NCI-H146 (cell line): ENCODE measurements around the gene MPI.
"Not testable (repeated sequence)": the region's sequence is repeated elsewhere in the genome, so short reads cannot be mapped to it uniquely, and the experiment has no call there.

Source experiments
- DNase-seq: peaks from one replicate; lab custom pipeline; 2025; lab: John Stamatoyannopoulos, UW

MPI gene

DNA sequence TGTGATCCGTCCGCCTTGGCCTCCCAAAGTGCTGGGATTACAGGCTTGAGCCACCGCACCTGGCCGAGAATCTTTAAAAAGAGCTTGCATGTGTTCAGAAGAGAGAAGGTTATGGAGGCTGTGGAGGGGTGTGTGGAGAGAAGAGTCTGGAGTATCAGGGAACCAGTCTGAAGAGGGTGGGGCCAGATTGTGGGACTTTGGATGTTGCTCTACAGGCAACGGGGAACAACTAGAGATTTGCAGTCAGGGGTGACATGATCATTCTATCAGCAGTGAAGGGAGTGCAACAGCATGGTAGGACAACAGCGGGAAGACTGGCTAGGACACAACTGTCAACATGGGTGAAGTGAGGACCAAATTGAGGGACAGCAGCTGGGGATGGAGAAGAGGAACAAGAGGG, 25.5 kb upstream of the MPI start:
- DNase-seq, result no peak

DNA sequence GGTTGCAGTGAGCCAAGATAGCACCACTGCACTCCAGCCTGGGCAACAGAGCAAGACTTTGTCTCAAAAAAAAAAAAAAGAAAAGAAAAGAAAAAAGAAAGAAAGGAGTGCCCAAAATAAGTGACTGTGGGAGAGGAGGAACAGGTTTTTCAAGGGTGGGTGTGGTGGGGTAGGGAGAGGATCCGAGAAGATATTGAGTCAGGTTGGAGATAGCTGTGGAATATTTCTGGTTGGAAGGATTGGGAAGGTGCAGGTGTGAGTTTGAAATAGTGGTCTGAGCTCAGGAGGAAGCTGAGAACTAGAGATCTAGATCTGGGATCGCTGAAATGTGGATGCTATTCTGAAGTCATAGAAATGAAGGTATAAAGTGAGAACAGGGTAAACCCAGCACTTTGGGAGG, 24.5 kb upstream of the MPI start:
- no peak for DNase-seq

DNA sequence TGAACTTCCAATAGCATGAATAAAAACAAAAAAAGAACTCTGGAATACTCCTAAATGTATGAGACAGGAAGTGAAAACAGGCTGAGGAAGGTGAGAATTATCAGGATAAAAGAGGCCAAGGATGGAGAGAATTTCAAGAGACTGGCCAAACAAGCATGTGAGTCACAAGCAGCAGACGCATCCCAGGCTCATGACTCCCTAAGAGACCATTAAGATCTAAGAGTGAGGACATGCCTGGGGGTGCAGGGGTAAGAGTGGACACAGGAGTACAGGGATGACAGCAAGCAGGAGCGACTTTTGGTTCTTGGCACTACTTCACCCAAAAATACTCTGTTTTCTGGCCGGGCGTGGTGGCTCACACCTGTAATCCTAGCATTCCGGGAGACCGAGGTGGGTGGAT, 23.8 kb upstream of the MPI start:
- no peak for DNase-seq

DNA sequence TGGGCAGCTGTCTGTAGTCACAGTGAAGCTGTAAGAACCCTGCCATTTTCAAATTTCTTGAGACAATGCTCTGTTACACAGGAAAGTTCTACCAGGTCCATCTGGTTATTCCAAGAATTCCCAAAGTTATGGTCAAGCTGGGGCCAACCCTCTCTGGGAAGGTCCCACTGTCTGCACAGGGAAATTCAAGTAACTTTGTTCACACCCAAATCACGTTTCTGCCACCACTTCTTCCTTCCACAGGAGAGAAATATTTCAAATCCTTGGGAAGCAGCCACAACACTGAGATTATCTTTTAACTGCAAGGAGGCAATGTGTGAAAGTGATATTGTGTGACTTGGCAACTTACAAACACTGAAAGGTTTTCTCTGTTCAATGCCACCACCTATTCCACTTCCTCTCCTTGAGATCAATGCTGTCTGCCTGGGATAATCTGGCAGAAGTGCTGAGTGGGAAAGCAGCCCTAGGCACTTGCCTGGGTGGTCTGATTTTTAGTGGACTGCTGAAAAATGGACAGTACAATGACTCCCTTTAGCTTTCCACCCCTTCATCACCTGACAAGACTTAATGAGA, 22.3 kb upstream of the MPI start:
- no peak for DNase-seq

DNA sequence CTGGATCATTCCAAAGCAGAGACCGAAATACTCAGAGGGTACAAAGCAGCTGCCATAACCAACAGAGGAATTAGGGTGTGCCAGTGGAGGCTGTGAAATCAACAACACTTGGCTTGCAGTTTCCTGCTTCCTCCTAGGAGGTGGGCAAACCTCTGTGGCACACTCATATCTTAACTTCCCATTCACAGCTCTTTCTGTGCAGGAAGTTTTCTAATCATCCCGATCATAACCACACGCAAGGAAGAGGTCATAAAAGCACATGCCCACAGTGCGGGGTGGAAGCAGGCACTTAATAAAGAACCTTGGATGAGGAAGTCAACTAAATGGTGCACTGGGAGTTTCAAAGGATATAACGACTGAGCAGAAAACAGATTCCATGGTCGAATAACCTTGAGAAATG, 21.8 kb upstream of the MPI start:
- no peak for DNase-seq

DNA sequence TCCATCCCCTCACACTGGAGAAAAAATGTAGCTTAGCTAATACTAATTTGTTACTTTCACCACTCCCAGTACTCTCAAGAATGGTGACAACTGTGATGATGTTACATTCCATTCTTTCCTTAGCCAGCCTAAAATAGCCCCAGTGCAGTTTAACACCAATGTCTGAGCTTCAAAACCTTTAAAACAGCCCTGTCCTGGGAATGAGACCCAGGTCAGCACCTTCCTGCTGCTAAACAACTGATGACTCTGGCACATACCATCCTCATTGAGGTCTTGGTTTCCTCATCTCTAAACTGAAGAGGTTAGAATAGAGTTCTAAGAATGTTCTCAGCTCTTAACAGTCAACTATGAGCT, 20.5 kb upstream of the MPI start:
- DNase-seq, result no peak

DNA sequence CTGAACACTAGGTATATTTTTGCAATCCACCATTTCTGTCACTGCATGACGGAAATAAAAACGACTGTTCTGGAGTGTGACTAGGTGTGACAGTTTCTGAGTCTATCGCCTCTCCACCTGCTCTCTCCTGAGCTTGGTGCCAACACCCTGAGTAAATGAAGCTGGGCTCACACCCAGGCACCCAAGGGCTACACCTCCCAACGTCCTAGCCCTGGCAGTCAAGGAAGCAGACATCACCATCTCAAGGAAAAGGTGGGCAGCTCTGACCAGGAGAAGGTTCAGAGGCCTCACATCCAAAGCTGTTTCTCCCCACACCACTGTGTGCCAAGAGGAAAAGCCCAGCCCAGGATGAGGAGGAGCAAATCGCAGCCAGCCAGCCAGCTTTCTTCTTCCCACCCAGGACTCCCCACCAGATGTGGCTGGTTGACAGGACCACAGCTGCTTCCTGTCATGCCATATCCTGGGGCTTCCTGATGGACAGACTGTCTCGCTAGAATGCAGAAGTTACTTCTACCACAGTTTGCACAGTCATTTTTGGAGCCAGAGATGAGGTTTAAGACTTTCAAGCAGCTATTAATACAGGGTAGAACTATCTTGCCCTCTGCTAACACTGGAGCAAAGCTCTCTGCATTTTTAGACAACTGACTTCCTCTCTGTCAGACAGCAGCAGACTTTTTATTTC, 20.0 kb upstream of the MPI start:
- DNase-seq, result no peak

DNA sequence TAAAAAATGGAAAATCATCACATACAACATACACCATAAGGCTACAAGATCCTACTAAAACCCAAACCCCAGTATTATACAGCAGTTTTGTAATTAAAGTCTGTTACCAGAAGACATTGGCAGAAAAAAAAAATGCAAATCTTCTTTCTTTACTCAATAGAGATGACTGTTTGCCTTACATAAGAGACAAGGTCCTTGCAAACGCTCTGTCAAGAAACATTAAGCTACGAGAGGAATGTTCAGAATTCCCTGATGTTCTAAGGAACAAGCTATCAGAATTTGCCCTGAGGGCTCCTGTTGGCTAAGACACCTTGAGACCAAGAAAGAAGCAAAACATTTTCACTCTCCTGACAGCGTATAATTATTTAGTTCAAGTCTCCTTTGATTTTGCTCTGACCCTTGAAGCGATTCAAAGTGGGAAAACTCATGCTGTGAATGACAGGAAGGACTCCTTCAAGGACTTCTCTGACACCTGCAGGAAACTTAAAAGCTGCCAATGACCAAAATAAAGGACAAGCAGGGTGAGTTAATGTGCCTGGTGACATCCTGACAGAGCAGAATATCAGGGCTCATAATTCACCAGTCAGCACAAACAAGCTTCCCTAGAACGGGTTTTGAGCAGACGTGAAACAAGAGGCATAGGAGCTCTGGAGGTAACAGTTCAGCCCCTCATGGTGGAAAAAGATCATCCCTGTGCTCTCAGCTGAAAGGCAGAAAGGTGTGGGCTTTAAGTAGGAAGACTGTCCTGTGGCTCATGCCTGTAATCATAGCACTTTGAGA, 19.2 kb upstream of the MPI start:
- DNase-seq, result no peak

DNA sequence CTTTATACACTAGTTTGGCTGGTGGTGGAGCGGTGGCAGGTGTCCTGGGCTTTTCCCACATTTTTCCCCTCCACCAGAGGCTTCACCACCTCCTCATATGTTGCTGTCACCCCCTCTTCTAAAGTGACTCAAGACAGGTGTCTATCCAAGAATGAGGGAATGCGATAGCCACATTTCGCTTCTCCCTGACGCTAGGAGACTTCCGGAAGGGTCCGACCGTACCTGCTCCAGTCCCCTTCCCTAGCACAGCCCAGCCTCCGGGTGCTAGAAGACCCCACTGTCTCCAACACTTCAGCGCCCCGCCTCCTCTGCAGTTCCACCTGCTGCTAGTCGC, 17.2 kb upstream of the MPI start:
- no peak for DNase-seq

DNA sequence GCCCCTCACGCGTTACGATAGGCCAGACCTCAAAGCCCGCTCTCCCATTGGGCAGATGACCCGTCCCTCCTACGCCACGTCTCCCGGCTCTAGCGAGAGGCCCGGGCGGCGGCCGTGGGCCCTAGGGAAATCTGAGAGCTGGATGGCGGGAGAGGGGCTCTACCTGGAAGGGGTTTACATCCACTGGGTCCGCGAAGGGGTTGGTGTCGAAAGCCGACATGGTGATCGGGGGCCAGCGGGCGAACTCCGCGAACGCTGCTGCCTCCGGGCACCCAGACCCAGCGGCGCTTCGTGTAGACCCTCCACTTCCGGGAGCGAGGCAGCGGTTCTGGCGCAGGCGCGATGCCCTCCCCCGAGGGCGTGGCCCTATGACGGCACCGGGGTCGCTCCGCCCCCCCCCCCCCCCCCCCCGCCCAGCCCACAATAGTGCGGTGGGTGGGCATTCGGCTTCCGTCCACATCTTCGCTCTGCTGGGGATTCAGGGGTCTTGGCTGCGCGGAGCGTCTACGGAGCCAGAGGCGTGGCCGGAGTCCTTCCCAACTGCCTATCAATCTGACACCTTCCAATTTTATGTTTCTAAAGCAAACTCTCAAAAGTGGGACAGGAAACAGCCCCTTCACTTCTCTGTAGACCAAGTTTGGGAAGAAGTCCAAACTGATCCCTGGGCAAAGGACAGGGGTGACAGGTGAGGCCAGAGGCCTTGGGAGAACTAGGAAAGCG, 16.6 kb upstream of the MPI start, which contains the start of gene SCAMP2:
TSS of gene SCAMP2 (minus strand) at position 330 of the 720 bp plus-strand sequence. CDS start at position 220, 110 bp downstream.
- DNase-seq, result peak; percentile 89

DNA sequence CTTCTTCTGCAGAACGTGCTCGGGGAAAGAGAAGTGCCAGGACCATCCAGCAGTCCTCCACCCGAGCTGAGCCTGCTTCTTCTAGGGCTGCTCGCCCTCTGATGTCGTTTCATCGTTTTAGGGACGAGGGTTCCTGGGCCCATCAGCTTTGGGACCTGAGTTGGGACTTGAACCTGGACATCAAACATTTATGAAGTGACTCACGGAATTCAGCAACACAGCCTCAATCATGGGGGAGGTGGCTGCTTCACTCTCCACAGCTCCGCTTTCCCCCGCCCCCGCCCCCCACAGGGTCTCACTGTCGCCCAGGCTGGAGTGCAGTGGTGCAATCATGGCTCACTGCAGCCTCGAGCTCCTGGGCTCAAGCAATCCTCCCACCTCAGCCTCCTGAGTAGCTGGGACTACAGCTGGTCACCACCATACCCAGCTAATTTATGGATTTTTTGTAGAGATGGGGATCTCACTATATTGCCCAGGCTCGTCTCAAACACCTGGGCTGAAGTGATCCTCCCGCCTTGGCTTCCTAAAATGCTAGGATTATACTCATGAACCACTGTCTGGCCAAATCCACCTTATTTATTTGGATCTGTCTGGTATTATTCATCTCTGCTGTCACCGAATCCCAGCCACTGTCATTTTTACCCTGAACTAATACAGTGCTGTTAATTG, 16.0 kb upstream of the MPI start:
- DNase-seq, result peak; percentile 31

DNA sequence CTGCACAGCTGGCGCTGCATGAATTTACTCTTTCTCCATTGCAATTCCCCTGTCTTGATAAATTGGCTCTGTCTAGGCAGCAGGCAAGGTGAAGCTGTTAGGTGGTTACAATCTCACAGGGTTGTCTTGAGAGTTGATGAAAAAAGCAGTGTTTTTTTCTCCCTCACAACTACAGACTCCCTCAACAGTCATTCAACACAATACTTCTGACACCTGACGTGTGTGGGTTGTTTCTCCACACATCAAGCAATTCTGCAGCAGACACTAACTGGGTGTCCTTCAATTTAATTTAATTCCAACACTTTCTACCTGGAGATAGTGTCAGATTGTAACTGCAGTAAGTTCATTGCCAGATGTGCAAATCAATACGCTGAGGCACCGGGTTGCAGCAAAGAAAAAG, 11.6 kb upstream of the MPI start:
- no peak for DNase-seq

DNA sequence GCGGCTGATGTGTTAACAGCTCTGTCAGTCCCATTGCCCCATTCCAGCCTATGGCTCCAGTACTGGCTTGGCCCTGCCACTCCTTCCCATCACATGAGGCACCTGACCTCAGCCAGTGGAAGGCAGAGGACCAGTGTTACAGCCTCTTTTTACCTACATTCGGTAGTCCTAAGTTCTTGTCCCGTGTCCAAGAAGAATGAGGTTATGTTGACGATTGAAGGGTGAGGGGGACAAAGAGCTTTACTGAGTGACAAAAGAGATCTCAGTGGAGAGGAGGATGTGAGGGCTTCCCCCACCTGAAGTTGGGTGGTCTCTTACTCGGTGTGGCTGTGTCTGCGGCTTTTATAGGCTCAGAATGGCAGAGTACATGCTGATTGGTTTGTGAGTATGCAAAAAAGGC, 7.3 kb upstream of the MPI start:
- no peak for DNase-seq

DNA sequence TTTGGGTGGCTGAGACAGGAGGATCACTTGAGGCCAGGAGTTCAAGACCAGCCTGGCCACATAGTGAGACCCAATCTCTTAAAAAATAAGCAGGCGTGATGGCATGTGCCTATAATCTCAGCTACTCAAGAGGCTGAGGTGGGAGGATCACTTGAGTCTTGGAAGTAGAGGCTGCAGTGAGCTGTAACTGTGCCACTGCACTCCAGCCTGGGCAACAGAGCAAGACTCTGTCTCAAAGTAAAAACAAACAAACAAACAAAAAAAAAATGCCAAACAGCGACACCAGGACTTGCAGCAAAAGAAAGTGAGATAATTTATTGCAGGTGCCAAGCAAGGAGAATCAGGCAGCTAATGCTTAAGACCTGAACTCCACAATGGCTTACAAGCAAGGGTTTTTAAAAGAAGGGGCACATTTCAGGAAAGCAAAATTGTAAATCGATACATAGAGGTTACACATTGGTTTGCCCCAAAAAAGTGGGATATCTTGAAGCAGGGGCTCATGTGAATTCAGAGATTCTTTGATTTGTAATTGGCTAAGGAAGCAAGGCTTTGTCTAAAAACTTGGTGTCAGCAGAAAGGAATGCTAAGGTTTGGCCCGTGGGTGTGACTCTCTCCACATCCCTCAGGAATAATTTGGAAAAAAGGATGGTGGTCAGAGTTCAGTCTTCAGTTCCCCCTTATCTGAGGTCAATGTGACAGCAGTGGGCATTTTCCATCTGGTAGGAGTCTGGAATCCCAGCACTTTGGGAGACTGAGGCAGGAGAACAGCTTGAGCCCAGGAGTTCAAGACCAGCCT, 5.2 kb upstream of the MPI start:
- no peak for DNase-seq

DNA sequence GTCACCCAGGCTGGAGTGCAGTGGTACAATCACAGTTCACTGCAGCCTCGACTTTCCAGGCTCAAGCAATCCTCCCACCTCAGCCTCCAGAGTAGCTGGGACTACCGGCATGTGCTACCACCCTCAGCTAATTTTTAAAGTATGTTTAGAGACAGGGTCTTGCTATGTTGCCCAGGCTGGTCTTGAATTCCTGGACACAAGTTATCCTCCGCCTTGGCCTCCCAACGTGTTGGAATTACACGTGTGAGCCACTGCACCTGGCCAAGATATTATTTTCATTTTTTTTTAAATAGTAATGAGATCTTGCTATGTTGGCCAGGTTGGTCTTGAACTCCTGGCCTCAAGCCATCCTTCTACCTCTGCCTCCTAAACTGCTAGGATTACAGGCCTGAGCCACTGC, 4.4 kb upstream of the MPI start:
- DNase-seq, result no peak

DNA sequence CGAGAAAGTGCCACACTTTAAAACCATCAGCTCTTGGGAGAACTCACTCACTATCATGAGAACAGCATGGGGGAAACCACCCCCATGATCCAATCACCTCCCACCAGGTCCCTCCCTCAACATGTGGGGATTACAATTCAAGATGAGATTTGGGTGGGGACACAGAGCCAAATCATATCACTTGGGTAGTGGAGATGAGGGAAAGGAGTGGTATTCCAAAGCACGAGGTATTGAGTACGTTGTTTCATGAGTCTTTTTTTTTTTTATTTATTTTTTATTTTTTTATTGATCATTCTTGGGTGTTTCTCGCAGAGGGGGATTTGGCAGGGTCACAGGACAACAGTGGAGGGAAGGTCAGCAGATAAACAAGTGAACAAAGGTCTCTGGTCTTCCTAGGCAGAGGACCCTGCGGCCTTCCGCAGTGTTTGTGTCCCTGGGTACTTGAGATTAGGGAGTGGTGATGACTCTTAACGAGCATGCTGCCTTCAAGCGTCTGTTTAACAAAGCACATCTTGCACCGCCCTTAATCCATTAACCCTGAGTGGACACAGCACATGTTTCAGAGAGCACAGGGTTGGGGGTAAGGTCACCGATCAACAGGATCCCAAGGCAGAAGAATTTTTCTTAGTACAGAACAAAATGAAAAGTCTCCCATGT, 2.2 kb upstream of the MPI start:
- not testable (repeated sequence) for DNase-seq

DNA sequence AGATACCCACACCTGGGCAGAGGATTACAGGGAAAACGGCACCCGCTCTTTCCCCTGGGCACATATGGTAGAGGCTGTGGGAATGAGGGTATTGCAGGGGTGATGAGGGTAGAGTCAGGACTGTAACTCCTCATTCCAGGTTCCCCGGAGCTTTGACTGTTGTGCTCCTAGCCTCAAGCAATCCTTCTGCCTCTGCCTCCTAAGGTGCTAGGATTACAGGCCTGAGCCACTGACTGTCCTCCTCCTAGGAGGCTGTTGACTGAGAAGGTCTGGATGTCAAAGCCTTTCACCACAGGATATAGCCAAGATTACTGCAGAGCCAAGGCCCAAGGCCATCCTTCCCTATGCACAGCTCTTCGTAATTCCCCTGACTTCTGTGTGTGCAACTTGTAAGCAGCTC, 1.1 kb upstream of the MPI start:
- DNase-seq, result no peak

DNA sequence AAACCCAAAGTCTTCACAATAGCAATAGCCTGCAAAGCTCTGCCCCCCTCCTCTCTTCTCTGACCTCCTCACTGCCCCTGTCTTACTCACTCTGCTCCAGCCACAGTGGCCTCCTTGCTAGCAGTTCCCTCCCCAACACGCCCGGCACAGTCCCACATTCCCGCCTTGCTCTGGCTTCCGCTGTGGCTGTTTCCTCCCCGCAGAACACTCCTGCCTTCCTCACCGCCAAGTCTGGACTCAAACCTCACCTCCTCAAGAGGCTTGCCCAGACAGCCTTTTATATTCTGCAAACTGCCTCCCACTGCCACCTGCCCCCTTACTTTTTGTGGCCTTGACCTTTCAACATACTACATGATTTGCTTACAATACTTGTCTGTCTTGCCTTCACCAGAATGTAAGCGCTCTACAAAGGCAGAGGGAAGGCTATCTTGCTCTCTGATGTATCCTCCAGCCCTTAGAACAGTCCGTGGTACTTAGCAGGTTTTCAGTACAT, 406 bp upstream of the MPI start:
- peak; percentile 22 for DNase-seq

DNA sequence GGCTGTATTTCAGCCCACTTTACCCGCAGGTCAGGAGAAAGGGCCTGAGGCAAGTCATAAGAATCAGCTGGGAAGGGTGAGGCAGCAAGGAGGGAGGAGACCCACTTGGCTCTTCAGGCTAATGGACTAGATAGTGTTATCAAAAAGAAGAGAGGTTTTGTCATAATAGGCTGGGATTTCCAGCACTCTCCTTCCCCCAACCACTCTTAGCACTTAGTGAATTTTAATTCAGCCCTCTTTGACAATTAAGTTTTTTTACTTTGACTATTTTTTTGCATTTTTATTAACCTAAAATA, 771 bp downstream of the MPI start:
- no peak for DNase-seq

DNA sequence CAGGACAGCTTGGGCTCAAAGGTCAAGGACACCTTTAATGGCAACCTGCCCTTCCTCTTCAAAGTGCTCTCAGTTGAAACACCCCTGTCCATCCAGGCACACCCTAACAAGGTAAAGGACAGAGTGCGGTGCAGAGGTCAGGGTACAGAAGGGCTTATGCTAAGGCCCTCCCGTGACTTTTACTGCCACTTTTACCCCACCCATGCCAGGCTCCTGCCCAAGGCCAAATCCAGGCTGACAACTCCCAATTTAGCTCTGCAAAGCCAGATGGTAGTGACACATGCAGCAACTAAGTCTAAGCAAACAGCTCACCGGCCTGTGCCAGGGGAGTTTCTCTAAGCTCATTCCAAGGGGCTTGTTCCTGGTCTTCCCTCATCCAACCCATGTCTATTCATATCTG, 1.6 kb downstream of the MPI start:
- no peak for DNase-seq

DNA sequence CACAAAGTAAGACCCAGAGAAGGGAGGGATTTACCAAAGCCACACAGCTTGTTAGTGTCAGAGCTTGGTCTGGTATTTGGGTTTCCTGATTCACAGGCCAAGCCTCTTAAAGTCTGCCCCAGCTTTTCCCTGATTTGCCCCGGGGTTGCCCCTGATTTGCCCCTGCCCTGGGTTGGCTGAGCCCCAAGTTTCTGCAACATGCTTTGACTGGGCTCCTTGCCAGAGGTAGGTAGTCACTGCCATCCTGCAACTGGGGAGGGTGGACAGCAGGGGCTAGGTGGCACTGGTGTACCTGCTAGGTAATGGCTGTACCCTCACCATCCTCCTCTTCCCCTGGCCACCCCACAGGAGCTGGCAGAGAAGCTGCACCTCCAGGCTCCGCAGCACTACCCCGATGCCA, 2.5 kb downstream of the MPI start:
- DNase-seq, result no peak
